Mucosa of descending colon (tissue), 3 donors: ENCODE results near the gene ALDH1A3. TPM values are rescaled to one million over a fixed set of nuclear protein-coding genes. Genes with fewer than 3 reads are reported as not detected.

Experiments
- ATAC-seq: fragments of 200-7000 bp; cut with Tn5 transposase; one replicate; pipeline ENCODE4 v1.9.1; 2020; ENCODE audit warnings: mild to moderate bottlenecking, moderate library complexity
- DNase-seq, 3 donors: peaks; one replicate each; pipeline ENCODE4 v3.0.0-alpha.2; 2020
- H3K36me3 ChIP-seq: fragments of 200-600 bp; one replicate; pipeline ENCODE4 v1.8.0; 2021; ENCODE audit warnings: low read depth, mild to moderate bottlenecking
- H3K4me1 ChIP-seq: fragments of 200-600 bp; one replicate; pipeline ENCODE4 v1.8.0; 2021; ENCODE audit warnings: low read depth, mild to moderate bottlenecking
- H3K4me3 ChIP-seq: fragments of 200-600 bp; one replicate; pipeline ENCODE4 v1.8.0; 2021; ENCODE audit warnings: mild to moderate bottlenecking
- H3K9me3 ChIP-seq: fragments of 200-600 bp; one replicate; pipeline ENCODE4 v1.8.0; 2021; ENCODE audit warnings: mild to moderate bottlenecking
- CTCF ChIP-seq: fragments of 200-600 bp; IDR thresholded peaks from one replicate; pipeline ENCODE4 v1.8.0; 2022; ENCODE audit warnings: antibody characterized with exemption, mild to moderate bottlenecking
- intact Hi-C, 2 donors: fragments of 100-400 bp; cut with DNase I in 1 of 2; cut with micrococcal nuclease in 1 of 2; formaldehyde crosslinking; loops; one replicate each; pipeline versions ENCODE4 v1.11.0 to v1.11.1; 2022; cut with DNase I, micrococcal nuclease
- total RNA-seq, 3 donors: library from RNA; stranded (reverse); fragmentation: NEBNext Ultra II Directional in 2 of 3; extraction: Animal tissue kit (Norgen Biotek cat#: 25700) in 2 of 3; gene quantifications; one replicate each; pipeline versions ENCODE4 v1.2.1 to v1.2.4, GENCODE V29; 2021 to 2023
- donor health status: DM: no; HTN: no; CAD: no; lungs with moderate emphysema.
- donor health status: DM: no; HTN: no; CAD: no.
- donor health status: DM: no; HTN: yes; CAD: no.

Gene ALDH1A3
- total RNA-seq, 3 donors from 2014 or later = 4.7 to 18.0 (median 12.9) TPM

- Histone ChIP-seq H3K4me3 (no peak overlapping the region), H3K36me3 (no peaks in the 10 kb centered on the region), H3K9me3 (no peaks in the 10 kb centered on the region), H3K4me1 (peaks cover 7% of the 10 kb centered on the region)
- intact Hi-C loops = no loop called here
- no peak for TF ChIP-seq CTCF
- ATAC-seq = no peak
- no peak for DNase-seq
Measured at GRCh38 chr15:100880897-100881242, 1.2 kb downstream of the ALDH1A3 start.

- ATAC-seq (no peak), DNase-seq (no peak)
- Histone ChIP-seq H3K36me3 (no peaks in the 10 kb centered on the region), H3K9me3 (no peaks in the 10 kb centered on the region), H3K4me3 (no peak overlapping the region), H3K4me1 (peaks cover 7% of the 10 kb centered on the region)
- intact Hi-C loops = no loop called here
- no peak for TF ChIP-seq CTCF
Measured at GRCh38 chr15:100881573-100882336, 2.1 kb downstream of the ALDH1A3 start.

- DNase-seq (no peak), ATAC-seq (no peak)
- Histone ChIP-seq H3K9me3 (no peaks in the 10 kb centered on the region), H3K36me3 (no peaks in the 10 kb centered on the region), H3K4me1 (peaks cover 5% of the 10 kb centered on the region), H3K4me3 (no peak overlapping the region)
- TF ChIP-seq CTCF = no peak
- intact Hi-C loops = no loop called here
Measured at GRCh38 chr15:100885116-100885515, 5.5 kb downstream of the ALDH1A3 start.

GRCh38 chr15:100885811-100886210 lies 6.2 kb downstream of the ALDH1A3 start:
- no peaks in the 10 kb centered on the region for H3K36me3 ChIP-seq
- no peak for DNase-seq
- TF ChIP-seq CTCF = no peak
- no peaks in the 10 kb centered on the region for H3K9me3 ChIP-seq
- intact Hi-C loops = no loop called here
- no peaks in the 10 kb centered on the region for H3K4me1 ChIP-seq
- no peak for ATAC-seq
- H3K4me3 ChIP-seq = no peak overlapping the region

- Histone ChIP-seq H3K9me3 (no peaks in the 10 kb centered on the region), H3K4me1 (no peaks in the 10 kb centered on the region), H3K4me3 (no peak overlapping the region), H3K36me3 (no peaks in the 10 kb centered on the region)
- intact Hi-C loops = no loop called here
- ATAC-seq = no peak
- no peak for DNase-seq
- no peak for TF ChIP-seq CTCF
Measured at GRCh38 chr15:100887211-100887913, 7.7 kb downstream of the ALDH1A3 start.
